PC-3 (cell line): ENCODE results near the gene ACADS. TPM values are rescaled to one million over a fixed set of nuclear protein-coding genes. Genes with fewer than 3 reads are reported as not detected.

ENCODE experiments used
- ATAC-seq: fragments of 200-7000 bp; cut with Tn5 transposase; 2 replicates; pipeline ENCODE4 v1.9.1; 2020; ENCODE audit warnings: mild to moderate bottlenecking, moderate library complexity
- BruUV-seq: library from RNA; stranded (reverse); fragments of 400-500 nt; replicated peaks from 2 replicates; lab custom pipeline; 2021; lab: Mats Ljungman, UMichigan
- CTCF ChIA-PET: fragments of 300-600 bp; sonication (Branson Sonifier 250); formaldehyde crosslinking; loops from one replicate; lab custom pipeline; 2022; ENCODE audit warnings: antibody characterized with exemption; lab: Charles Lee
- POLR2A ChIA-PET: fragments of 300-600 bp; sonication (Branson Sonifier 250); formaldehyde crosslinking; loops from one replicate; lab custom pipeline; 2022; ENCODE audit warnings: antibody characterized with exemption; ENCODE audit not compliant: unreplicated experiment; lab: Charles Lee
- DNase-seq: peaks from one replicate; pipeline ENCODE4 v3.0.0-alpha.2; 2015
- H2AFZ ChIP-seq: fragments of 300-600 bp; sonication (generic); 2 replicates; pipeline ENCODE4 v1.6.0; 2016; ENCODE audit warnings: antibody characterized with exemption, low read length
- H3F3A ChIP-seq: fragments of 300-600 bp; sonication (generic); one replicate; pipeline ENCODE4 v1.6.0; 2017; ENCODE audit warnings: antibody characterized with exemption, low read length, control low read depth, mild to moderate bottlenecking; ENCODE audit not compliant: unreplicated experiment
- H3K27ac ChIP-seq: fragments of 300-600 bp; sonication (generic); 2 replicates; pipeline ENCODE4 v1.5.1; 2016; ENCODE audit warnings: mild to moderate bottlenecking, low read length
- H3K27me3 ChIP-seq: fragments of 300-600 bp; sonication (generic); 2 replicates; pipeline ENCODE4 v1.6.1; 2016; ENCODE audit warnings: low read length, mixed read lengths
- H3K36me3 ChIP-seq: fragments of 300-600 bp; sonication (generic); 2 replicates; pipeline ENCODE4 v1.6.1; 2016; ENCODE audit warnings: low read depth, mixed run types, low read length, mixed read lengths
- H3K4me1 ChIP-seq: fragments of 300-600 bp; sonication (generic); 2 replicates; pipeline ENCODE4 v1.5.1; 2016; ENCODE audit warnings: low read length; ENCODE audit not compliant: insufficient read depth
- H3K4me2 ChIP-seq: fragments of 300-600 bp; sonication (generic); 2 replicates; pipeline ENCODE4 v1.6.0; 2016; ENCODE audit warnings: low read length
- H3K4me3 ChIP-seq: fragments of 300-600 bp; sonication (generic); 2 replicates; pipeline ENCODE4 v1.5.1; 2016; ENCODE audit warnings: mild to moderate bottlenecking, low read length, mixed read lengths
- H3K79me2 ChIP-seq: fragments of 300-600 bp; sonication (generic); 2 replicates; pipeline ENCODE4 v1.6.1; 2017; ENCODE audit warnings: low read length, mixed read lengths
- H3K9ac ChIP-seq: fragments of 300-600 bp; sonication (generic); 2 replicates; pipeline ENCODE4 v1.6.0; 2016; ENCODE audit warnings: mild to moderate bottlenecking, low read length
- H3K9me2 ChIP-seq: fragments of 300-600 bp; sonication (generic); replicated peaks from 2 replicates; pipeline ENCODE4 v1.6.1; 2016; ENCODE audit warnings: mixed run types, low read length, mixed read lengths
- H3K9me3 ChIP-seq: fragments of 300-600 bp; sonication (generic); 2 replicates; pipeline ENCODE4 v1.6.1; 2016; ENCODE audit warnings: low read length, mixed read lengths
- H4K20me1 ChIP-seq: fragments of 300-600 bp; sonication (generic); 2 replicates; pipeline ENCODE4 v1.6.1; 2016; ENCODE audit warnings: low read length, mixed read lengths
- EZH2 ChIP-seq: fragments of 300-600 bp; sonication (generic); IDR thresholded peaks from one replicate; pipeline ENCODE4 v1.6.1; 2017; ENCODE audit warnings: antibody characterized with exemption, mild to moderate bottlenecking, low read length; ENCODE audit not compliant: unreplicated experiment
- EZH2phosphoT487 ChIP-seq: fragments of 300-600 bp; sonication (generic); IDR thresholded peaks from 2 replicates; pipeline ENCODE4 v1.6.1; 2018; ENCODE audit warnings: mild to moderate bottlenecking, antibody characterized with exemption, low read length, borderline replicate concordance
- intact Hi-C: fragments of 100-400 bp; cut with micrococcal nuclease; formaldehyde crosslinking; loops from 2 replicates; pipeline ENCODE4 v1.9.0; 2023
- total RNA-seq: library from RNA; depleted of rRNA; stranded (reverse); fragments of >200 nt; gene quantifications from 2 replicates; pipeline ENCODE4 v1.2.3, GENCODE V29; 2014
- TF ChIP-seq, protein P1 (sequence below): fragments of 300-600 bp; sonication (generic); conservative IDR thresholded peaks from 2 replicates; pipeline ENCODE4 v1.5.1; 2017; ENCODE audit warnings: antibody characterized with exemption, low read depth, mild to moderate bottlenecking, low read length

Gene ACADS
- total RNA-seq, 1 experiment from 2014 or later, result 19.6 TPM

DNA sequence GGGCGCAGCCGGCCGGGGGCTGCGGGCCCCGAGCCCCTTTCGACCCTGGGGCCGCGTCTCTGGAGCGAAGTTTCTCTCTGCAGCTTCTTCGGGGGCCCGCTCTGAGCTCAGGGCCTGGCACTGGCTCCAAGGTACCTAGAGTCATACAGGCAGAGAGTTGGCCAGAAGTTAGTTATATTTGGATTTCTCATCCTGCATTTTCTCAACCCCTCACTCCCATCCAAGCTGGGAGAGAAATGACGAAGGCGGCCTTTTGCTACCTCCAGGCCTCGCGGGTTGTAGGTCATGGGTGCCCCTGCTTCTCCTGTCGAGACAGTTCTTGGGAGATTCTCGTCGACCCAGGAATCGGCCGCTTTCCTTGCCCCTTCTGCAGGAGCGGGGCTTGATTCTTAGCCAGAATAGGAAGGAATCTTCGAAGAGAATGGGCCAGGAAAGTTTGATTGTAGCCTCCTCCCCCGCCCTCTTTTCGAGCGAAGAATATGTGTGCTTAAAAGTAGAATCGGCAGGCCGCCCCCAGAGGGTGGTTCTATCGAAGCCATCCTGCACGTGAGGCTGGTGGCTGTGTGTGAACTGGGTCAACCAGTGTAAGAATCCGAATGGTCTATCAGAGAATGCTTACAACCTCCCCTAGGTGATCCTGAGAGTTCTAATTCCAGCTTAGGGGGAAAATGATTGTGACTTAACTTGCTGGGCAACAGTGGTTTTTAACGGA, 37.9 kb upstream of the ACADS start:
- Histone ChIP-seq H3K27ac (peak overlapping the region; percentile 93; the same call in 1 of the 2 replicates), H3K27me3 (no peaks in the 10 kb centered on the region), H3K79me2 (peaks cover 58% of the 10 kb centered on the region), H4K20me1 (peaks cover 45% of the 10 kb centered on the region), H3K9me2 (no peaks in the 10 kb centered on the region), H3K4me1 (peaks cover 40% of the 10 kb centered on the region), H3K36me3 (peaks cover 3% of the 10 kb centered on the region; the same call in 1 of the 2 replicates), H3K9ac (peak overlapping the region; percentile 95), H2AFZ (peak overlapping the region; percentile 49), H3K9me3 (no peaks in the 10 kb centered on the region), H3F3A (no peaks in the 10 kb centered on the region), H3K4me2 (peak overlapping the region; percentile 98), H3K4me3 (peak overlapping the region; percentile 96)
- no TSS peak for BruUV-seq
- intact Hi-C loops, result loop anchor here (1.0 to 5.0 kb wide), 5 partner anchors 23 to 395 kb away; partner anchors contain the start of genes POP5, RNU4-1, RNU4-2 and UNC119B
- CTCF ChIA-PET, result no interaction called here
- DNase-seq, result peak; percentile 37
- TF ChIP-seq, protein P1, sequence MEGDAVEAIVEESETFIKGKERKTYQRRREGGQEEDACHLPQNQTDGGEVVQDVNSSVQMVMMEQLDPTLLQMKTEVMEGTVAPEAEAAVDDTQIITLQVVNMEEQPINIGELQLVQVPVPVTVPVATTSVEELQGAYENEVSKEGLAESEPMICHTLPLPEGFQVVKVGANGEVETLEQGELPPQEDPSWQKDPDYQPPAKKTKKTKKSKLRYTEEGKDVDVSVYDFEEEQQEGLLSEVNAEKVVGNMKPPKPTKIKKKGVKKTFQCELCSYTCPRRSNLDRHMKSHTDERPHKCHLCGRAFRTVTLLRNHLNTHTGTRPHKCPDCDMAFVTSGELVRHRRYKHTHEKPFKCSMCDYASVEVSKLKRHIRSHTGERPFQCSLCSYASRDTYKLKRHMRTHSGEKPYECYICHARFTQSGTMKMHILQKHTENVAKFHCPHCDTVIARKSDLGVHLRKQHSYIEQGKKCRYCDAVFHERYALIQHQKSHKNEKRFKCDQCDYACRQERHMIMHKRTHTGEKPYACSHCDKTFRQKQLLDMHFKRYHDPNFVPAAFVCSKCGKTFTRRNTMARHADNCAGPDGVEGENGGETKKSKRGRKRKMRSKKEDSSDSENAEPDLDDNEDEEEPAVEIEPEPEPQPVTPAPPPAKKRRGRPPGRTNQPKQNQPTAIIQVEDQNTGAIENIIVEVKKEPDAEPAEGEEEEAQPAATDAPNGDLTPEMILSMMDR, result no peak
- no peak for TF ChIP-seq EZH2phosphoT487
- no peak for TF ChIP-seq EZH2
- no peak for ATAC-seq
- POLR2A ChIA-PET, result interaction anchor here (0.6 kb wide), 2 partner anchors 38 to 149 kb away, joined by 4 to 5 read pairs; no protein-coding TSS in a partner anchor

DNA sequence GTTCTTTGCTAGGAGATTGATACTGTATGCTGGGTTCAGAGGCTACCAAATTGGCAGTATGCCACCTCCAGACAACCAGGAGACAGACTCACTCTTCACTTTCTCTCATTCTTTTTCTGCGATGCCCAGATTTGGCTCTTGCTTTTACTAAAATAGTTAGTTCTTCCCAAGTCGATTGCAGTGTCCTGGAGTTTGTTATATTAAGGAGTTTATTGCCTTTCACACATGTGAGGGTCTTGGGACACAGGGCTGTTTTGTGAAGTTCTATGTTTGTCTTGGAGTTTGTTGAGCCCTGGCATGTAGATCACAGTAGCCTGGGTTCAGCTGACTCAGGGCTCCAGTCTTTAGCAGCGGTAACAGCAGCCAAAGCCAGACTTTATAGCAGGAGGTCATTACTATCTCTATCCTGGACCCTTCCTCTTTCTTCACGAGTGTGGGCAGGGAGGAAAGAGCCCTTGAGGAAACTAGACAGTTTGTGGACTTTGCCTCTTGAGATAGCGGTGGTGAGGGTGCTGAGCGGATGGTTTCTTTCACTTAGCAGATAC, 37.0 kb upstream of the ACADS start:
- peaks cover 40% of the 10 kb centered on the region for H3K4me1 ChIP-seq
- H3K9me3 ChIP-seq, result no peaks in the 10 kb centered on the region
- no peak for ATAC-seq
- peak; percentile 47 for DNase-seq
- H3K79me2 ChIP-seq, result peaks cover 67% of the 10 kb centered on the region
- peak overlapping the region; percentile 98 for H3K4me2 ChIP-seq
- CTCF ChIA-PET, result no interaction called here
- no peaks in the 10 kb centered on the region for H3K9me2 ChIP-seq
- TF ChIP-seq EZH2 (no peak), EZH2phosphoT487 (no peak)
- TF ChIP-seq, protein P1, result no peak
- H2AFZ ChIP-seq, result no peak overlapping the region
- no peak overlapping the region for H3K27ac ChIP-seq
- no peaks in the 10 kb centered on the region for H3K27me3 ChIP-seq
- intact Hi-C loops, result loop anchor here (1.0 to 5.0 kb wide), 4 partner anchors 22 to 396 kb away; partner anchors contain the start of genes RNU4-1, RNU4-2 and UNC119B
- POLR2A ChIA-PET, result interaction anchor here (0.6 kb wide), 1 partner anchor 150 kb away, joined by 4 read pairs; no protein-coding TSS in a partner anchor
- H3F3A ChIP-seq, result no peaks in the 10 kb centered on the region
- H4K20me1 ChIP-seq, result peaks cover 49% of the 10 kb centered on the region
- peak overlapping the region; percentile 95 for H3K9ac ChIP-seq
- no TSS peak for BruUV-seq
- peak overlapping the region; percentile 96 for H3K4me3 ChIP-seq
- H3K36me3 ChIP-seq, result peaks cover 6% of the 10 kb centered on the region; the same call in 1 of the 2 replicates
